Muscle layer of duodenum (tissue), 2 donors: Measurements from ENCODE around the gene RHEB.

Source experiments
- H3K27ac ChIP-seq: one replicate; pipeline ENCODE4 v1.7.0; 2013; ENCODE audit warnings: mild to moderate bottlenecking, low read length
- H3K27me3 ChIP-seq: one replicate; pipeline ENCODE4 v1.7.0; 2013; ENCODE audit warnings: low read depth, mild to moderate bottlenecking, control low read depth, low read length
- H3K36me3 ChIP-seq, 2 donors: one replicate each; pipeline ENCODE4 v1.7.0; 2013; ENCODE audit warnings: low read length in 2 of 2, control low read depth in 1 of 2, mild to moderate bottlenecking in 1 of 2; ENCODE audit not compliant: insufficient read depth in 2 of 2, control insufficient read depth in 1 of 2
- H3K4me1 ChIP-seq, 2 donors: one replicate each; pipeline ENCODE4 v1.7.0; 2013; ENCODE audit warnings: low read length in 2 of 2, mild to moderate bottlenecking in 2 of 2, control low read depth in 1 of 2, moderate library complexity in 1 of 2; ENCODE audit not compliant: insufficient read depth in 2 of 2, control insufficient read depth in 1 of 2
- H3K4me3 ChIP-seq, 2 donors: one replicate each; pipeline ENCODE4 v1.7.0; 2013; ENCODE audit warnings: low read length in 2 of 2, low read depth in 1 of 2, mild to moderate bottlenecking in 1 of 2
- H3K9me3 ChIP-seq, 2 donors: one replicate each; pipeline ENCODE4 v1.7.0; 2013; ENCODE audit warnings: low read length in 2 of 2, control low read depth in 1 of 2, mild to moderate bottlenecking in 1 of 2; ENCODE audit not compliant: control insufficient read depth in 1 of 2
- donor health status: healthy.

Gene RHEB

GRCh38 chr7:151416112-151416940 lies 103.4 kb downstream of the RHEB start:
- Histone ChIP-seq H3K27me3 (no peaks in the 10 kb centered on the region), H3K9me3 (peaks cover 0 to 9% of the 10 kb centered on the region in 2 donors), H3K4me3 (no peak overlapping the region), H3K27ac (no peak overlapping the region), H3K36me3 (no peaks in the 10 kb centered on the region), H3K4me1 (no peaks in the 10 kb centered on the region)
